GM21360 (cell line): ENCODE results near the gene PTH.

Experiments
- ATAC-seq: cut with Tn5 transposase; IDR thresholded peaks from one replicate; pipeline ENCODE4 v1.9.1; 2021; ENCODE audit warnings: mild to moderate bottlenecking, moderate library complexity; ENCODE audit not compliant: unreplicated experiment

Gene PTH

GRCh38 chr11:13449522-13449921, 46.3 kb downstream of the PTH start:
- no peak for ATAC-seq

GRCh38 chr11:13448876-13449275, 46.9 kb downstream of the PTH start:
- no peak for ATAC-seq

GRCh38 chr11:13446444-13446843, 49.4 kb downstream of the PTH start:
- ATAC-seq: no peak

DNA sequence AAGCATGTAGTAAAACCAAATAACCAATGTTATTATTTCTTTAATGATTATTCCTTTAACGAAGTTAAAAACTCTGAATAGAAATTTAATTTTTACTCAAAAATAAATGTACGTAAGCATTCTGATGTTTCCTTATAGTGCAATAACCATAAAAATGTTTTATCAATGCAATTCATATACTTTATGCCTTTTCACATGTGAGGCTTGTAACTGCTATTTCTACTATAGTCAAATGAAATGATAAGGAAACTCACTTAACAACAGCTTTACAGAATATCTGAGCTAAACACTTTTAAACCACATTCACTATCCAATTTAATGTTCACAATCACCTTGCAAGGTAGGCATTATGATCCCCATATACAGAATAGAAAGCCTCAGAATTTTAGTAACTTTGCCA, 50.2 kb downstream of the PTH start:
- no peak for ATAC-seq
